Stimulated activated CD8-positive, alpha-beta memory T cell treated with anti-CD3 and anti-CD28 coated beads, Interleukin-15, amount 100 ng/mL, for 4 hours (primary cell): Measurements from ENCODE around the gene P2RX5.
A peak's percentile ranks its signal among the peaks of the same experiment; 100 is the strongest.
"Not testable (repeated sequence)": the region's sequence is repeated elsewhere in the genome, so short reads cannot be mapped to it uniquely, and the experiment has no call there.

Experiments used
- DNase-seq, 2 donors: peaks; one replicate each; pipeline ENCODE4 v3.0.0-alpha.2; 2020; ENCODE audit warnings: low read depth in 2 of 2

The P2RX5 gene

DNA sequence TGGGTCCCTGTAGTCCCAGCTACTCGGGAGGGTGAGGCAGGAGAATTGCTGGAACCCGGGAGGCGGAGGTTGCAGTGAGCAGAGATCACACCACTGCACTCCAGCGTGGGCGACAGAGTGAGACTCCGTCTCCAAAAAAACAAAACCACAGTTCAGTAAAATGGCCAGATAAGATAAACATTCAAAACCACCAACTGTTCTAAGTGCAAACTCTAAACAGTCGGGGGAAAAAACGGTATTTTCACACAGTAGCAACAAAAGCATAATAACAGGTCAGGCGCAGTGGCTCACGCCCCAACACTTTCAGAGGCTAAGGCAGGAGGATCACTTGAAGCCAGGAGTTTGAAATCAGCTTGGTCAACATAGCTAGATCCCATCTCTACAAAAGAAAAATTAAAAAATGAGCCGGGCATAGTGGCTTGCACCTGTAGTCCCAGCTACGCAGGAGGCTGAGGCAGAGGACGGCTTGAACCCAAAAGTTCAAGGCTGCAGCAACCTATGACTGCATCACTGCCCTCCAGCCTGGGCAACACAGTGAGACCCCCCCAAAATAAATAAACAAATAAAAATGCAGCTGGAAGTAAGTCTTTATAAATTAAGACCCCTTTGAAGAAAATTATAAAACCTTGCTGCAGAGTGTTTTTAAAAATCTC is 17.0 kb upstream of the P2RX5 start:
- DNase-seq = no peak

DNA sequence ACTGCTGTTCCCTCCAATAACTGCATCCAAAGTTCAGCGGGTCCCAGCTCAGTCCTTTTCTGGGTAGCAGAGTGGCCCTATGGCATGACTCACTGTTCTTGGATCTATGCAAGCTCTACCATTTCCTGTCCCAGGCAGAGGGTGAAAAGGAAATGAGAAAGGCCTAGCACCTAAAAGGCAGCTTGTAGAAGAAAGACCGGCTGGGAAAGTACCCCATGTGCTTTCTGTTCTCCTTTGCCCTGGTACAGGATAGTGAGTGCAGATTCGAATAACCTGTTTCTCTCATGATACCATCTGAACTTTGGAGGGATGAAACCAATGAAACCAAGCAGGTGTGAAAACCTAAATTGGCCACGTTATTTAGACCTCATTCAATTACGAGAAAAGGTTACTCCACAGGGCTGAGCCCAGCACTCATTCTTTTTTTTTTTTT is 15.0 kb upstream of the P2RX5 start:
- peak; percentile 32 to 65 for DNase-seq

DNA sequence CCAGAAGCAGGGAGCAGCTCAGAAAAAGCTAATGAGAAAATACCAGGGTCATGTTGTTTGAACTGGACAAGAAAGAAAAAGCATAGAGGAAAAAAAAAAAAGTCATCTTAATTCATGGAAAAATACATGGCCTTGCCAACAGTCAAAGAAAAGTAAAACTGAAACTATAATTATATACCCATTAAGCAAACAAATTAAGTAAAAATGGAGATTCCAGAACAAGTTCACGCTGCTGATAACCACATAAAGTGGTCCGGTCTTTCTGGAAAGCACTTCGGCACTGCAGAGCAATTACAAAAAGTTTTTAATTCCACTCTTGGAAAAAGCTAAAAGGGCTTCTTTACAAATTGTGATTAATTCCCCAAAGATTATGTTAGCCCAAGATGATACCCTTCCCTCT is 12.4 kb upstream of the P2RX5 start:
- DNase-seq = no peak

DNA sequence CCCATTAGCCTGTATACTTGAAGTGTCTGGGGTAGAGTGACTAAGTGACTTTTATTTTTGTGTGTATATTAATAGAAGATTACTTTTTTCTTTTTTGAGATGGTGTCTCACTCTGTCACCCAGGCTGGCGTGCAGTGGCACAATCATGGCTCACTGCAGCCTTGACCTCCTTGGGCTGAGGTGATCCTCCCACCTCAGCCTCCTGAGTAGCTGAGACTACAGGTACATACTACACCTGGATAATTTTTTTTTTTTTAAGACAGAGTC is 9.7 kb upstream of the P2RX5 start:
- DNase-seq = not testable (repeated sequence)

DNA sequence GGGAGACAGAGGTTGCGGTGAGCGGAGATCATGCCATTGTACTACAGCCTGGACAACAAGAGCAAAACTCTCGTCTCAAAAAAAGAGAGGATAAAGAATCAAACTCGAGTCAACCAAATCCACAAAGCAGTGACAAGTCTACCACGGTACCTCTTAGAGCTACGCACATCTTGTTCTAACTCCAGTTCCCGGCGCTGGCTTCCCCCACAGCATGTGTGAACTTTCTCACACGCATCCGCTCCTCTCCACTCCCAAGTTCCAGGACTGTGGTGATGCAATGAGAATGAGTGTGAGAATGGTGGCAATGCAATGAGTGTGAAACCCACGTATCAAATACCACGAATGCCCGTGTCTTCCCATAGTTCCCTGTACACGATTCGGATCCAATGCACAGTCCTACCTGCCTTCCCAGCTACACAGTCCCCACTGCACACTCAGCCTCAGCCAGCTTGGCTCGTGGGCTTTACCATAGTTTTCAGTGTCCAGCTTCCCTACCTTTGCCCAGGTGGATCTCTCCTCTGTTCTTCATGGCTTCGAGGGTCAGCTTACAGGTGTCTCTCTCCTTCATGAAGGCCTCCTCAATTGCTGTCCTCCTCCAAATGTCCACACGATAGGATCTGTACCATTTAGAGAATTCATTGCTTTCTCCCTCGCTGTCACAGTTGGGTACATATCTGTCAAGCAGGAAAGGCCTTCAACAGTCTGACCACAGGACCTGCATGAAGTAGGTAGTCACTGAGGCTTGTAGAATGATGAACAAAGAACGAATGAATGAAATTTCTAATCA is 9.2 kb upstream of the P2RX5 start:
- DNase-seq = no peak

DNA sequence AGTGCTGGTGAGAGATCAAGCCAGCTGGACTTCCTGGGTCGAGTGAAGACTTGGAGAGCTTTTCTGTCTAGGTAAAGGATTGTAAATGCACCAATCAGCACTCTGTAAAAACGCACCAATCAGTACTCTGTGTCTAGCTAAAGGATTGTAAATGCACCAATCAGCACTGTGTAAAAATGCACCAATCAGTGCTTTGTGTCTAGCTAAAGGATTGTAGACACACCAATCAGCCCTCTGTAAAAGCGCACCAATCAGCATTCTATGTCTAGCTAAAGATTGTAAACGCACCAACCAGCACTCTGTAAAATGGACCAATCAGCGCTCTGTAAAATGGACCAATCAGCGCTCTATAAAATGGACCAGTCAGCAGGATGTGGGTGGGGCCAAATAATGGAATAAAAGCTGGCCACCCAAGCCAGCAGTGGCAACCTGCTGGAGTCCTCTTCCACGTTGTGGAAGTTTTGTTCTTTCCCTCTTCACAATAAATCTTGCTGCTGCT is 6.1 kb upstream of the P2RX5 start:
- DNase-seq = not testable (repeated sequence)

DNA sequence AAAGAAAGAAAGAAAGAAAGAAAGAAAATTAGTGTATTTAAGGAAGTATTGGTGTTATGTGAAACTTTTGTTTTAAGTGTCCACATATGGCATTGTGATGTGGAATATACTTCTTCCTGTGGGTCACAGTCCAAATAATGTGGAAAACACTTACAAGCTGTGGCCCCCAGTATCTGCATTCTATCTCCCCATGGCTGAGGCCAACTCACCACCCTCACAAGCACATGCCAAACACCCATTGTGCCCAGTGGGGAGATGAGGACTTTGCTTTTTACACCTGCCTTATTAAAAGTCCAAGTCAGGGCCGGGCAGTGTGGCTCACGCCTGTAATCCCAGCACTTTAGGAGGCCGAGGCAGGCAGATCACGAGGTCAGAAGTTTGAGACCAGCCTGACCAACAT is 4.0 kb upstream of the P2RX5 start:
- no peak for DNase-seq

DNA sequence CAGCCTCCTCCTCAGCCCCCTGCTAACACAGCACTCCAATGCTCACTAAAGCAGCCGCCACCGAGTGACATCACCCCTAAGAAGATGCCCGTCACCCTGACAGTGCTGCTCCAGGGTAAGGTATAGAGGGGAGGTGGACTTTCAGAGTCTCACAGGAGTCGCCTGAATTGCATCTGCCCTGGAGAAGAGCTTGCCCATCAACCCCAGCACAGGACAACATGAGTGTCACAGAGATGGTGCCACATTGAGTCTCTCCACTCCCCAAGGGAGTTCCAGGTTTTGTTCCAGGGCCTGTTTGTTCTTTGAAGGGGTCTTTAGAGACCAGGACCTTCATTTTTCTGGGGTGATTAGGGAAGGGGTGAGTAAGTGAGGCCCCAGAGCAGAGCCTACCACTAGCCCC is 2.2 kb upstream of the P2RX5 start:
- DNase-seq = no peak

DNA sequence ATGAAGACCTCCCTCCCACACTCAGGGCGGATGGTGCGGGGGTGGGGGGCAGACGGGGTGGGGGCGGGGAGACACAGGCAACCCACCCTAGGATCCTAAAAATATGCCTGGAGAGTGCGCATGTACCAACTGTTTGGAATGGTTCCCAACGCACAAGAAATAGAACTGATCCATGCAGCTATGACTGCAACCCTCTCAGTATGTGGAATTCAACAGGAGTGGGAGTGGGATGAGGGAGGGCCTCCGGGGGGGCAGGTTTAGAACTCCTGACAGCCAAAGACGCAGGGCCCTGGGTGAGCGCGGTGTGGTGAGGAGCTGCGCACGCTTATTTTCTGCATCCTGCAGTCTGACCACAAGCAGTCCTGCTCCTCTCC is 1.1 kb upstream of the P2RX5 start:
- DNase-seq = no peak

DNA sequence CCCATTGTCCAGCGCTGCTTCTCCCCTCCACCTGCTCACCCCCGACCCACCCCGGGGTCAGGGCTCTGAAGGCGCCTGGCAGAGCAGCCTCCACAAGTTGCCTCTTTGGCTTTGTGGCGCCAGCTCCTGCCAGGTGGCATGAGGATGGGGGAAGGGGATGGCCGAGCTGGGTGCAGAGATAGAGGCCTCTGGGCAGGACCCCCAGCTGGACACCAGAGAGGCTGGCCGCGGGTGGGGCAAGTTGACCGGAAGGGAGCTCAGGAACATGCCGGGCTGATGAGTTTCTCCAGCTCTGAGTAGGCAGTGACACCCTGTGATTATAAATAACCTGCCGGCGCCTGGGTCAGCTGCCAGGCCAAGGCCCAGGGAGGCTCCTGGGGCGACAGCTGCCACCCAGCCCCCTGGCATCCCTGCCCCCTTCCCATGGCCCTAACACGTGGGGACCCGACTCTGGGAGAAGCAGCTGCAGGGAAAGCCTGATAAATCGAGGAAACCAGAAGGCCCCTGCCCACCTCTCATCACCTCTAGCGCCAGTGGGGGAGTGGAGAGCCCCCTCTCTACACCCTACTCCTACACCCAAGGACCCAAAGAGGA is 729 bp downstream of the P2RX5 start:
- no peak for DNase-seq

DNA sequence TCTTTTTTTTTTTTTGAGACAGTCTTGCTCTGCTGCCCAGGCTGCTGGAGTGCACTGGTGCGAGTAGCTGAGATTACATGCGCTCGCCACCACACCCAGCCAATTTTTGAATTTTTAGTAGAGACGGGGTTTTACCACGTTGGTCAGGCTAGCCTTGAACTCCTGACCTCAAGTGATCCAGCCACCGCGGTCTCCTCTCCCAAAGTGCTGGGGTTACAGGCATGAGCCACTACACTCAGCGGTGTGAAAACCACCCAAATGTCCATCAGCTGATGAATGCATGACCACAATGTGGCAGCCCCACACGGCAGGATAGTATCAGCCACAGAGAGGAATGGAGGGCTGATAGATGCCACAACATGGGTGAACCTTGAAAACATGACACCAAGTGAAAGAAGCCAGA is 2.1 kb downstream of the P2RX5 start:
- peak in 1 of 2 donors; percentile 20 for DNase-seq

DNA sequence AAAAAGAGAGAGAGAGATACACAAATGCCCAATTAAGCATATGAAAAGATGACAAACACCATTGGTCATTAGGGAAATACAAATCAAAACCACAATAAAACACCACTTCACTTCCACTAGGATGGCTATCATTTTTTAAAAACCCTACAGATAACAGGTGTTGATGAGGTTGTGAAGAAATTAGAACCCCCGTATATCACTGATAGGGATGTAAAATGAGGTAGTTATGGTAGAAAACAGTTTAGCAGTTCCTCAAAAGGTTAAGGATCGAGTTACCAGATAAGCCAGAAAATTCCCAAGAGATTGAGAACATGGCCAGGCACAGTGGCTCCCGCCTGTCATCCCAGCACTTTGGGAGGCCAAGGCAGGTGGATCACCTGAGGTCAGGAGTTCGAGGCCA is 2.8 kb downstream of the P2RX5 start:
- no peak for DNase-seq

DNA sequence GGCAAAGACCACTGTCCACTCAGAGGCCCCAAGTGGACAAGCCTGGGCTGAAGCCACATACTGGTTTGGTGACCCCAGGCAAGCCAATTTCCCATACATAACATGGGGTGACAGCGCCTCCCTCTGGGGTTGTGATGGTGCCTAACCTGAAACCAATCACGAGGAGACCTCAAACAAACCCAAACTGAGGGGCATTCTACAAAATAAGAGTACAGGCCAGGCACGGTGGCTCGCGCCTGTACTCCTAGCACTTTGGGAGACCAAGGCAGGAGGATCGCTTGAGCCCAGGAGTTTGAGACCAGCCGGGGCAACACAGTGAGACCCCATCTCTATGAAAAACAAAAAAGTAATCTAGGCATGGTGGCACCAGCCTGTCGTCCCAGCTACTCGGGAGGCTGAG is 3.6 kb downstream of the P2RX5 start:
- no peak for DNase-seq

DNA sequence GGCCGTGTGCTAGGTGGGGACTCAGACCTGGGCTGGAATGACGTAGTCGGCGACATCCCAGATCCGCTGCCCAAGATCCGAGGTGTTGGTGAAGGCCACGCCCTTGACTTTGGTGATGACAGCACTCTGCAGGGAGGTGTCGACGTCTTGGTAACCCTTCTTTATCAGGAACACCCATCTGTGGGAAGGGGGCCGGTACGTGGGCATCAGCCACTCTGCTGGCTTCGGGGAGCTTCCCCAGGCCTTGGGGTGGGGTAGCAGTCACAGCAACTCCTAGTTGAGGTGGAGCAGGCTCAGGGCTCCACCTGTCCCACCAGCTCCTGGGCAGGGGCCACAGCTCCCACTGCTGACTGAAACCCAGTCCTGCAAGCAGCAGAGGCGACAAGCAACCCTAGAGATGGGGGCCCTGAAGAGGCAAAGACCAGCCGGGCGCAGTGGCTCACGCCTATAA is 4.3 kb downstream of the P2RX5 start:
- DNase-seq = no peak

DNA sequence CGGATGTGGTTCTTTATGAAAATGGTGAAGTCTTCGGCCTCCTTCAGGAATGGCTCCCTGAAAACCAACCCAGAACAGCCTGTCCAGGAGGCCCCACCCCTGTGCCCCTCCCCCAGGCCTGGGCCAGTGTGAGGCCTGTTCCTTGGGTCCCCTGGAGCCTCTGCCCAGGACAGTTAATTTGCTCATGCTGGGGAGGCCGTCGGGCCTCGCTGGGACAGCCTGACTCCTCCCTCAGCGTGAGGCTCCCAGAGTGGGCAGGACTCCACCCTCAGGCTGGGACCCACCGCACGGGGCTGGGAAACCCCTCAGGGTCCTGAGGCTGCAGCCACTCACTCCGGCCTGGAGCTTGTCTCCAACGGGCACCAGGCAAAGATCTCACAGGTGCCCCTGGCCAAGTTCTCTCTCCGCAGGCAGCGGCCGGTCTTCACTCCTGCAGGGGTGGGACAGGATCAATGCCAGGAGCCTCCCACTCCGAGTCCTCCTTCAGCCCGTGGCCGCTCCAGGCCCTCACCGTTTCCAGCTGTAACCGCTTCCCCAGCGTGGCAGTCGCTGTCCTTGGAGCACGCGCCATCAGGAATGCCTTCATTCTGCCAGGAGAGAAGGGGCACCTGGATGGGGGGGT is 5.8 kb downstream of the P2RX5 start:
- no peak for DNase-seq

DNA sequence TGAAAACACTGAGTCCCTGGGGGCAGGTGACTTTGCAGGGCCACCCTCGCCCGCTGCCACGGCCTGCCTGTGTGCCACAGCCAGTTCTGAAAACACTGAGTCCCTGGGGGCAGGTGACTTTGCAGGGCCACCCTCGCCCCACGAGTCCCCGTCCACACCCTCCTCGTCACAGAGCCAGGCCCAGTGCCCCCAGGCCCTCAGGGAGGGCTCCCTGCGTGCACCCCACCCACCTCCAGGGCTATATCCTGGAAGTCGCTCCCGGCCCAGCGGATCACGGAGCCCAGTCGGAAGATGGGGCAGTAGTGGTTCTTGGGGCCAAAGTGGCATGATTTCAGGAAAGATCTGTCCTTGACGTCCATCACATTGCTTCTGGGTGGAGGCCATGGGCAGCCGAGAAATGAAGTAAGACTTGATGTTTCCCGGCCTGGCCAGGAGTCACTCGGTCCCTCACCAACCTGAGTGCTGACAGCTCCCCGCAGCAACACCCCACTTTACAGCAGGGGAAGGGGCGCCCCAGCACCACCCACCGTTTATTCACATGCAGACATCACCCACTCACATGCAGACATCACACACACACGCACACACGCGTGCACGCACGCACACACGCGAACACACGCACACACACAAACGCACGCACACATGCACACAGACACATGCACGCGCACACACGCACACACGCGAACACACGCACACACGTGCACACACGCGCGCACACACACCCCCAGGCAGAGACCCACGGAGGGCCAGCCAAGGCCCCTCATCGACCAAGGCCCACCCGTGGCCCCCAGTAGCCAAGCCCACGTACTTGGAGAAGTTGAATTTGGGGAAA is 6.5 kb downstream of the P2RX5 start:
- DNase-seq = no peak

DNA sequence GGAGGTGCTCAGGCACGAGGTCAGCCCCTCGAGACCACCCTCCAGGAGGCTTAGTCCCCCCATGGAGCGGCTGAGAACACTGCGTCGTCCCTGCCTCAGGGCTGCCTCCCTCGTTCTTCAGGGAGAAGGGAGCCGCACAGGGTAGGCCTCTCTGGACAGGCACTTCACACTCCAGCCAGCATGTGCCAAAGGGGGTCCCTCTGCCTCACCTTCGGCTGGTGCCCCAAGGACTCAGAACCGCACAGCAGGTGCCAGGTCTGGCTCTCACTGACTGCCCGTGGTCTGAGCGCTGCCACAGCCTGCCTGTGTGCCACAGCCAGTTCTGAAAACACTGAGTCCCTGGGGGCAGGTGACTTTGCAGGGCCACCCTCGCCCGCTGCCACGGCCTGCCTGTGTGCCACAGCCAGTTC is 7.1 kb downstream of the P2RX5 start:
- DNase-seq = no peak

DNA sequence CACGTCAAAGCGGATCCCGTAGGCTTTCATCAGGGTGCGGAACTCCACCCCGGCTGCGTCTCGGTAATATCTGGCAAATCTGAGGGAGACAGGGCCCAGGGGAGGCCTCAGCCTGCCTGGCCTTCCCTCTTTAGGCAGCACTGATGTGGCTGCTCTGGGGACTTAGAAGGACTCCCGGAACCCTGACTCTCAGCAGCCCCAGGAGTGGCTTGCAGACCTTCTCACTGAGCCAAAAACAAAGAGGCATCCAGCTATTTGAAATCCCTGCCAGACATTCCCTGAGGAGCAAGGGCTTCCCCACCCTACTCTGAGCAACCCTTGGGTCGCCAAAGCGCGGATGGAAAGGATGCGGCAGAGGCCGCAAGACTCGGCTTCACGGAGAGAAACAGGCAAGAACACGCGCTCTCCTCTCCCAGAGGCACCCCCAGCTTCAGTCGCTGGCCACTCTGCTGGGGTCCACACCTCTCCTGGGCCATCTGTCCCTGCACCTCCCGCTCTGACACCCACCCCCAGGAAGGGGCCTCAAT is 7.9 kb downstream of the P2RX5 start:
- no peak for DNase-seq

DNA sequence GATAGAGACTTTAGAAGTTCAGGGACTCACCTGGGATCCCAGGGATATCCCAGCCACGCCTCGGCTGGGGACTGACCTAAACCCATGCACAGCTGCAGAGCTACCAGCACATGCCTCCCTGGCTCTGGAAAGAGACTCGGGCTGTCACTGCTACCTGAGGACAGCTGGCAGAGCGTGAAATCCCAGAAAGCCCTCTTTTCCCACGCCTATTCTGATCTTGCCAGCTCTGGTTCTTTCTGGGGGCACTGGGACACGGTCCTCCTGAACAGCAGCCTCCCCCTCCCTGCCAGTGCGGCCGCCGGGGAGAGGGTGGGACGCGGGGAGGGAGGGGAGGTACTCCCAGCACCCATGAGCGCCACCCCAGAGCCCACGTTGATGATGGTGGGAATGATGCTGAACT is 10.8 kb downstream of the P2RX5 start:
- DNase-seq = no peak

DNA sequence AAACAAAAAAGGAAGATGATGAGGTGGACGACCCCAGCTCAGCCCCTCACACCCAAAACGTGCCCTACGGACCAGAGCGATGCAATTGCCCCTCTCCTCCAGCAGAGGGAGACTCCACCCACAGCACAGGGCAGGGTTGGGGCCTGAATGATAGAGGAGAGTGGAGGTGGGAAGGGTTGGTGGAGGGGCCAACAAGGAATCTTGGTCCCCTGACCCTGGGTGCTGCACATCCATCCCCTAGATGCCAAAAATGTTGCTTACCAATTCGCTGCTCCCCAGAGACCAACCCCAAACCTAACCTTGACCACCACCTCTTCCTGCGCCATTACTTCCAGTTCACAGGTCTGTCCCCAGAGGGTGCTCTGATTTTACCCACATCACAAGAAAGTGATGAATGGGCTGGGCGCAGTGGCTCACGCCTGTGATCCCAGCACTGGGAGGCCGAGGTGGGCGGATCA is 12.9 kb downstream of the P2RX5 start:
- DNase-seq = no peak

DNA sequence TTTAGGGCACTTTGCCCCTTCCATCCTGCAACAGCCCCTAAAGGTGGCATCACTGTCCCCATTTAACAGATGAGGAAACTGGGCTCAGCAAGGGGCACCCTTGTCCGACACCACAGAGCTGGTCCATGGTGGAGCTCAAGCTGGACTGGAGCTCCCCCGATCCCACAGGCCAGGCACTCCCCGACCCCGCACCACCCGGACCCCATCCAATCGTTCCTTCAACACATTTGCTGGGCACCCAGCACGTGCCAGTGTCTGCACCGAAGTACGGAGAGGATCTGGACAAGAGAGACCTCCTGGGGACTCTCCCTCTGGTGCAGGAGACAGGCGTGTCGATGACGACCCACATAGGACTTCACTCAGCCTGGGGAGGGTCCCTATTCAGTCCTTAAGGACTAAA is 13.9 kb downstream of the P2RX5 start:
- DNase-seq = no peak

DNA sequence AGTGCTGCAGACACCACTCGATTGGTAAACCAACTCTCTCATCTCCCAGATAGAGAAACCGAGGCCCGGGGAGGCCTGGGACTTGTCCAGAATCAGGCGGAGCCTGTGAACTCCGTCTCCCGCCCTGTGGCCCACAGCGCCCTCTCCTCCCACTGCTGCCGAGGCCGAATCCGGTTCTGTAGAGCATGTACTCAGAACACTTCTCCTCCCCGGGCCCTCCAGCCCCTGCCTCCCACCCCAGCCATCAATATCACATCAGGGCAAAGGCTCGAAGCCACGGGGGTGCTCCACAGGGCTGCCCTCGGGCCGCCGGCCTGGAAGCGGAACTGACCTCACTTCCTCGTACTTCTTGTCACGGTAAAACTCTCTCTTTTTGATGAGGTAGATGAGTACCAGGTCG is 14.4 kb downstream of the P2RX5 start:
- no peak for DNase-seq
